ENCODE data around the gene IWS1. TPM values are rescaled to one million over a fixed set of nuclear protein-coding genes. Genes with fewer than 3 reads are reported as not detected.
A peak's percentile ranks its signal among the peaks of the same experiment; 100 is the strongest.

The IWS1 gene
- total RNA-seq, 4 donors from 2014 or later, result 8.5 to 47.4 (median 33.1) TPM

DNA sequence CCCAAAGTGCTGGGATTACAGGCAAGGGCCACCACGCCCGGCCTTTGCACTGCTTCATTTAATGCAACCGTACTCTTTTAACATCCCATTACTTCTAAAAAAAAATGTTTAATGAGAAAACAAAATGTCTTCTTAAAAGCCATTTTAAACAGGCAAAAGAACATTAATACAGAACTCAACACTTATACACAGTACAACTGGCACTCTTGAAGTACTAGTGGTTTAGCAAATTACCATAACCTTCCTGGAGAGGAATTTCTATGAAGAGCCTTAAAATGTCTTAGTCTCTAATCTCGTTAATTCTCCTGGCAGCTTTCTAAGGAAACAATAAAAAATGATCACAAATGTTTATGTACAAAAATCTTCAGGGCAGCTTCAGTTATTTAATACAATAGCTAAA lies 5.9 kb downstream of the IWS1 start:
- H3K27me3 ChIP-seq, result no peaks in the 10 kb centered on the region
- TF ChIP-seq POLR2A (IDR thresholded peaks at IDR 0.05), result no peak
- DNase-seq, result no peak
- H3K9me3 ChIP-seq, result no peaks in the 10 kb centered on the region
- intact Hi-C loops (cut with DNase I; ENCODE audit: low total_unique reads), result no loop called here
- H3K36me3 ChIP-seq, result no peaks in the 10 kb centered on the region
- H3K4me3 ChIP-seq, result no peak overlapping the region
- H3K27ac ChIP-seq, result no peak overlapping the region
- peaks cover 8 to 13% of the 10 kb centered on the region in 2 donors for H3K4me1 ChIP-seq

DNA sequence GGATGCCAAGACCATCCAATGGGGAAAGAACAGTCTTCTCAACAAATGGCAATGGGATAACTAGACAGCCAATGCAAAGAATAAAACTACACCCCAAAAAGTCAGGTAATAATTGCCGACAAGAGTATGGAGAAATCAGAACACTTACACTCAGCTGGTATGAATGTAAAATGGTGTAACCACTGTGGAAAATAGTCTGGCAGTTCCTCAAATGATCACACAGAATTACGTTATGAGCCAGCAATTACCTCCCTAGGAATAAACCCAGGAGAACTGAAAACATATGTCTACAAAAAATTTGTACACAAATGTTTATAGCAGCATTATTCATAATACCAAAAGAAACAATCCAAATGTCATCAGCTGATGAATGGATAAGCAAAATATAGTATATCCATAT lies 8.8 kb downstream of the IWS1 start:
- no peak overlapping the region for H3K4me3 ChIP-seq
- H3K27ac ChIP-seq, result no peak overlapping the region
- intact Hi-C loops (cut with DNase I; ENCODE audit: low total_unique reads), result no loop called here
- H3K9me3 ChIP-seq, result no peaks in the 10 kb centered on the region
- TF ChIP-seq POLR2A (IDR thresholded peaks at IDR 0.05), result no peak
- TF ChIP-seq, protein P1, sequence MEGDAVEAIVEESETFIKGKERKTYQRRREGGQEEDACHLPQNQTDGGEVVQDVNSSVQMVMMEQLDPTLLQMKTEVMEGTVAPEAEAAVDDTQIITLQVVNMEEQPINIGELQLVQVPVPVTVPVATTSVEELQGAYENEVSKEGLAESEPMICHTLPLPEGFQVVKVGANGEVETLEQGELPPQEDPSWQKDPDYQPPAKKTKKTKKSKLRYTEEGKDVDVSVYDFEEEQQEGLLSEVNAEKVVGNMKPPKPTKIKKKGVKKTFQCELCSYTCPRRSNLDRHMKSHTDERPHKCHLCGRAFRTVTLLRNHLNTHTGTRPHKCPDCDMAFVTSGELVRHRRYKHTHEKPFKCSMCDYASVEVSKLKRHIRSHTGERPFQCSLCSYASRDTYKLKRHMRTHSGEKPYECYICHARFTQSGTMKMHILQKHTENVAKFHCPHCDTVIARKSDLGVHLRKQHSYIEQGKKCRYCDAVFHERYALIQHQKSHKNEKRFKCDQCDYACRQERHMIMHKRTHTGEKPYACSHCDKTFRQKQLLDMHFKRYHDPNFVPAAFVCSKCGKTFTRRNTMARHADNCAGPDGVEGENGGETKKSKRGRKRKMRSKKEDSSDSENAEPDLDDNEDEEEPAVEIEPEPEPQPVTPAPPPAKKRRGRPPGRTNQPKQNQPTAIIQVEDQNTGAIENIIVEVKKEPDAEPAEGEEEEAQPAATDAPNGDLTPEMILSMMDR (IDR thresholded peaks at IDR 0.05), result no peak
- DNase-seq, result no peak
- no peaks in the 10 kb centered on the region for H3K36me3 ChIP-seq
- no peaks in the 10 kb centered on the region for H3K27me3 ChIP-seq
- peaks cover 0 to 21% of the 10 kb centered on the region in 2 donors for H3K4me1 ChIP-seq

DNA sequence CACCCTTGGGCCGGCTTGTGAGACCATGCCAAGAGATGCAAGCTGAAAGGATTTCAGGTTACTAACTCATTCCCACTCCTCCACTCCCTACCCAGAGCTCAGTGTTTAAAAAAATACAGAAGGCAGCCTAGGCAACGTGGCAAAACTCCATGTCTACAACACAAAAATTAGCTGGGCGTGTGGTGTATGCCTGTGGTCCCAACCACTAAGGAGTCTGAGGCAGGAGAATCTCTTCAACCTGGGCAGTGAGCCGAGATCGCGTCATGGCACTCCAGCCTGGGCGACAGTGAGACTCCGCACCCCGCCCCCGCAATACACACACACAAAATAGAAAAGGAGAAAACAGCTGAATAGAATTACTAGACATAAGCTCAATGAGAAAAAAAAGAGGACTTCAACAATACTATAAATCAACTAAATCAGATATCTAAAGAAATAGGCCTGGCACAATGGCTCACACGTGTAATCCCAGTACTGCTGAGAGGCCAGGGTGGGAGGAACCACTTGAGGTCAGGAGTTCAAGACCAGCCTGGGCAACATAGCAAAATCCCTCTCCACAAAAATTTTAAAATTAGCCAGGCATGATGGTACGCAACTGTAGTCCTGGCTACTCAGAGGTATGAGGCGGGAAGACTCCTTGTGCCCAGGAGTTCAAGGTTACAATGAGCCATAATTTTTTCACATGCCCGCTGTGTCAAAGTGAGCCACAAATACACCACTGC lies 10.1 kb downstream of the IWS1 start:
- Histone ChIP-seq H3K4me1 (peaks cover 0 to 21% of the 10 kb centered on the region in 2 donors), H3K9me3 (no peaks in the 10 kb centered on the region), H3K4me3 (no peak overlapping the region), H3K27ac (peak overlapping the region; percentile 67 to 72), H3K36me3 (no peaks in the 10 kb centered on the region), H3K27me3 (no peaks in the 10 kb centered on the region)
- intact Hi-C loops (cut with DNase I; ENCODE audit: low total_unique reads), result no loop called here
- DNase-seq, result peak; percentile 91
- TF ChIP-seq, protein P1 (IDR thresholded peaks at IDR 0.05), result no peak
- no peak for TF ChIP-seq POLR2A (IDR thresholded peaks at IDR 0.05)

DNA sequence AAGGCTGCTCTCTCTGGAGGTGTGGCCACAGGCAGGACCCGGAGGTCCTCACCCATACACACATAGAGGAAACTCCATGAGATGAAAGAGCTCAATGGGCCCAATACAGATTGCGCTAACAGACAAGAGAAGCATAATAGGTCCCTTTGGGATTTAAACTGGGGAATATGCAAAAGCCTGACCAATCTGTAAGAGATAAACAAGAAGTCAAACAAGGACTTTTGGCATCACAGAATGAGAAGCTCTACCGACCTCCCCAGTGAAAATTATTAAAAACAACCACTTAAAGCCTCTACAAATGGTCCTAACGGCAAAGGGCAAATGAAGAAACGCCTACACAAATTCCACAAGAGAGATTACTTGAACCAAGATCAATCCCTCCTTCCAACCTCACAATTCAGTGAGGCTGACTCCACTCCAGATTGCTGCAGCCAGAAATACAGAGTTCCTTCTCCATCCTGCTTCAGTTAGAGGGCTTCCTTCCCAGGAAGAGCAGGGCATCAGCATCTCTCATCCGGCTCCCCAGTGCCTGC lies 10.8 kb downstream of the IWS1 start:
- Histone ChIP-seq H3K36me3 (no peaks in the 10 kb centered on the region), H3K9me3 (no peaks in the 10 kb centered on the region), H3K4me3 (no peak overlapping the region), H3K27me3 (no peaks in the 10 kb centered on the region), H3K27ac (peak overlapping the region; percentile 67 to 72), H3K4me1 (peaks cover 0 to 21% of the 10 kb centered on the region in 2 donors)
- TF ChIP-seq, protein P1 (IDR thresholded peaks at IDR 0.05), result no peak
- no peak for TF ChIP-seq POLR2A (IDR thresholded peaks at IDR 0.05)
- no peak for DNase-seq
- intact Hi-C loops (cut with DNase I; ENCODE audit: low total_unique reads), result no loop called here

DNA sequence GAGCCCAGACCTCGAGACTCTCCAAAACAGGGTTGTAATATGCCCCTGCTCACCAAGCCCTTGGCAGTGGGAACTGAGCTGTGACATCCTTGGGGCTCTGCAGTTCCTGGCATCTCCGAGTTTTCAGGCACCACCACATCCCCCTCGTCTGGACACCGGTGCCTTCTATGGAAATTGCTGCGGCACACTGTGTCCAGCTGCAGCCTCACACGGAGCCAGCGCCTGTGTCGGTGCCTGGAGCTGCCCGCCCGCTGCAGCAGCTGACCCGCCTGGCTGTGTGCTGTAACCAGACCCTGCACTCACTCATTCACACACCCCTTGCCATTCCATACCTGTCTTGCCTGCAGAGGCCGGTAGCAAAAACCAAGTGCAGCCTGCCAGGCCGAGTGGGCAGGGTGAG lies 11.8 kb downstream of the IWS1 start:
- intact Hi-C loops (cut with DNase I; ENCODE audit: low total_unique reads), result no loop called here
- no peak for DNase-seq
- Histone ChIP-seq H3K27ac (peak overlapping the region; percentile 67 to 72), H3K9me3 (no peaks in the 10 kb centered on the region), H3K4me3 (no peak overlapping the region), H3K27me3 (no peaks in the 10 kb centered on the region), H3K4me1 (peaks cover 0 to 21% of the 10 kb centered on the region in 2 donors), H3K36me3 (no peaks in the 10 kb centered on the region)
- TF ChIP-seq, protein P1 (IDR thresholded peaks at IDR 0.05), result no peak
- TF ChIP-seq POLR2A (IDR thresholded peaks at IDR 0.05), result no peak

All from uterus (tissue), 4 donors.